Fibroblast of skin of scalp (primary cell): ENCODE measurements around the gene MYH9.

Experiments used
- DNase-seq: peaks from one replicate; pipeline ENCODE4 v3.0.0-alpha.2; 2013

The MYH9 gene

GRCh38 chr22:36329254-36330078, 58.3 kb downstream of the MYH9 start:
- DNase-seq: peak; percentile 100

DNA sequence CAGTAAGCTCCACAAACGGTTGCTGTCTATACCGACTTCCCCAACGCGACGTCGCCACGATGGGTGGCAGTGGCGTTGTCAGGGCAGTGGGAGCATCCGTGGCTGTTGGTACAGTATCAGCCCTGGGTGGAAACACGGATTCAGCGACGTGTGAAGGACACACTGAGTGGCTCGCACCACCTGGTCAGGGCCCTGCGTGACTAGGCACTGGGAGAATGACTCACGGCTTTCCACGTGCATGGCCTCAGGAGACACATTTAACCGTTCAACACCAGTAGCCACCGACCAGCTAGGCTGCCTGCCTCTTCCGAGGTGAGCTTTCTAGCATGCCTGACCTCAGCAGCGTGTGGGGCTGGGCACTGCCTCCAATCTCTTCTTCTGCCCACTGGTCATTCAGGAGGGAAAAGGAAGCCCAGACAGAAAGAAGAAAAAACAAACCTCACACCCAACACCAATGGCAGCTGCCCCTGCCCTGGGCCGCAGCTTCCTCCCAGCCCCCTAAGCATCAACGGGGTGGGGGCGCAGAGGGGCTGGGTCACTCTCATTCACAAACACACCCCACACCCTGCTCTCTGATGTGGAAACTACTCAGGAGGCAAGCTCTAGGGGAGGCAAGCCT, 59.0 kb downstream of the MYH9 start:
- DNase-seq: peak; percentile 84

- DNase-seq: peak; percentile 64
These were observed 59.7 kb downstream of the MYH9 start for GRCh38 chr22:36327922-36328551.

DNA sequence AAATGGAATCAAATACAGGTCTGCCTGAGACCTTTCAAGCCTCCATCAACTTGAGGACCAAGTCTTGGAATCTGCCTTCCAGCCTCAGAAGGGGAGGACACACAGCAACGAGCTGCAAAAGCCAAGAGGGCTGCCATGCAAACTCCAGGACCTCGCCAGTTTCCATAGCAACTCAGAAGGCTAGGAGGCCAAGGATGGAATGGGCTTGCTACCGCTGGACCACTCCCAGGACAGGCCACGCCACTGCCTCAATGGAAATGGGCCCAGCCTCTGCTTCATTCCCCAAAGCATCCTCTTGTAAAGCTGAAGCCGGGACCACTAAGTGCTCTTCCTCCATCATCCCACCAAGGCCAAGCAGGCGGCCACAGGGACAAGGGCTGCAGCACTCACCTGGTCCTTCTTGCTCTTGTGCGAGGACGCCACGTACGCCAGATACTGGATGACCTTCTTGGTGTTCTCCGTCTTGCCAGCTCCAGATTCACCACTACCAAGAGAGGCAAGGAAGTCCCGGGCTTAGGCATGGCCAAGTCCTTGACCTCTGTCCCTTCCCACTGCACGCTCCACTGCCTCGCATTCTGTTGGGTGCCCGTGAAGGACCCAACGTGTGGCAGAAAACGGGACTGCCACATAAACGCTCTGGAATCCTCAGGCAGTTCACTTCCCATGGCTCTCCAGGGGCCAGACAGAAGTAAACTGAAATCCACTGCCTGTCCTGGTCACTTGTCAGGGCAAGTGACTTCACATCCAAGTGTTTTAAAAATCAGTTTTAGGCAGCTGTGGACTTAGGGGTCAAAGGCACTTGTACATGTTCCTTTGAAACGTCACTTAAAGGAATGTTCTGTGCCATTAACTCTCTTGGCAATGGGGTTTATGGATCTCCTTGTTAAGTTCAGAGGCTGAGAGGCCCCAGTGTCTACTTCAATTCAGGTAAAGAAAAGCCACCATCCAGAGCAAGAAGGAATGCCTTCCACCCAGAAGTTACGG, 61.3 kb downstream of the MYH9 start:
- no peak for DNase-seq

DNA sequence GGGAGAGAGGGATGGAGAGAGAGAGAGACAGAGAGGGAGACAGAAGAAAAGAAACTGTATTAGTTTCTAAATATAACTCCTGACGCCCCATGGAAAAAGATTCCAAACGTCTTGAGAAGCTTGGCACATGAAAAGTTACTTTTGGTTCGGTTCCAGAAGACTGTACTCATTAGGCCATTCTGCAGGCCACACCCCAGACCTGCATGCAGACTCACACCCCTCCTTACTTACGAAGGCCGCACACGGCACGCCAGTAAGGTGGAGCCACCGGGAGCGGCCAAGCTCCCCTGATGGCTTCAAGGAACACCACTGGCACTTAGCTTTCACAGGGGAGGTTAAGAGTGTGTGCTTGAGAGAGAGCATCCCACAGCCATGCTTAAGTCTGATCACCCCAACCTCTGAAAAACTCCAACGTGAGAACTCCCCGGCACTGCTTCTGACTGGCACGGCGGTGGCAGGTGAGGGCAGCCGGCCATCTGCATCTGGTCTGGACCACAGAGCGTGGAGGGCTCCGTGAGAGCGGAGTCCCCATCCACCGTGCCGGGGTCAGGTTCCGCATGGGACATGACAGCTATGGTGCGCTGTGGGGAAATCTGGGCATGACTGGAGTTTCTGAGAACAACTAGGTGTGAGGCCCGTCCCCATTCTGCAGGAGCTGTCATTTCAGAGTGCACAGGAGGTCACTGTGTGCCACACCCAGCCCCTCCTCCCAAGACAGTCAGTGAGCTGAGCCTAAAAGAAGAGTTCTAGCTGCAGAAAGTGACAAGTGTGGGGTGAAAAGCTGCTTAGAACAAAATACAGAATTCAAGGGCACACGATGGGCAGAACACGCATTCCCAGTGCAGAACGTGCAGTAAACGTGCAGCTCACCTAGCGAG, 62.4 kb downstream of the MYH9 start:
- peak; percentile 95 for DNase-seq

DNA sequence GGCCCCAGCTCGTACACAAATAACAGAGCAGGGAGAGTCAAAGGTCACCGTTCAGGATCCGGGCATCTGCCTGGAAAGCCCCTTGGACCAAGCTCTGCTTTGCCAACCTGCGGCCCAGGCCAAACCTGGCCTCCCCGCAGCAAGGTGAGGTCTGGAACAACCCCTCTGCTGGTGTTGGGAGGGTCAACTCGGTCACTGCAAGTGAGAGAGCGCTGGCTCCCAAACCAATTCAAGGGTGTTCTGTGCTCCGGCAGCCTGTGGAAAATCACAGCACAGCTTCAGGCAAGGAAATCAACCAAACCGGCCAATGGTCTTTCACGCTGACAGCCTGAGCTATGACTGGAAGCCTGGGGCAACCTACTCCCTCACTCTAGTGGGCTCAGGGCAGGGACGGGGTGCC, 63.4 kb downstream of the MYH9 start:
- DNase-seq: no peak

GRCh38 chr22:36323855-36324331, 63.9 kb downstream of the MYH9 start:
- DNase-seq: peak; percentile 69

- peak; percentile 69 for DNase-seq
These were observed 64.4 kb downstream of the MYH9 start for GRCh38 chr22:36323182-36323854.

DNA sequence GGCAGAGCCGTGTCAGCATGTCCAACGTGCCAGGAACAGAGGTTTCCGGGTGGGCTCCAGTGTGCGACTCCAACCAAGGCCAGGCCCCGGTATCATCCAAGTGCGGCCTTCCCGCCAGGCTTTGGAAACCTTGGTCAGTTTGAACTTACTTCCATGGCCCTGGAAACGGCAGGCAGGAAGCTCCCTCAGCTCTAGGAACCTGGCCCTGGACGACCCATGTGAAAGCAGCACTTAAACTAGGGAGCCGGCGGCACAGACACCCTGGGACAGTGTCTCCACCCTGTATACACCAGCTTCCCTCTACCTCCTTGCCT, 65.2 kb downstream of the MYH9 start:
- DNase-seq: no peak

GRCh38 chr22:36321797-36322601, 65.8 kb downstream of the MYH9 start:
- no peak for DNase-seq

DNA sequence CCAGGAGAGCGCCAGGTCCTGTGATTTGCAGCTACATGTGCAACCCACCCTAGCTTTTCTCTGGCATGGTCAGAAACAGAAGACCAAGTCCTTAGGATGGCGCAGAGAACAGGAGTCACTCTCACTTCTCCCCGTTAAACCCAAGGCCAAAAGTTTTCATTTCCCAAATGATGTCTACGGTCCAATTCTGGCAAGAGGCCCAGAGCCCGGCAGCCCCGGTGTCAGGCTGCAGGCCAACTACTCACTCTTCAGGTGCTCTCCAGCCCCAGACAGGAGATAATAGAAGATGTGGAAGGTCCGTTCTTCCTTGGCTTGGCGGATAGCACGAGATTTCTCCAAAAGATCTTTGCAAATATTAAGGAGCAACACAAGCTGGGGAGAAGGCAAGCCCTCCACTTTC, 67.2 kb downstream of the MYH9 start:
- DNase-seq: no peak

DNA sequence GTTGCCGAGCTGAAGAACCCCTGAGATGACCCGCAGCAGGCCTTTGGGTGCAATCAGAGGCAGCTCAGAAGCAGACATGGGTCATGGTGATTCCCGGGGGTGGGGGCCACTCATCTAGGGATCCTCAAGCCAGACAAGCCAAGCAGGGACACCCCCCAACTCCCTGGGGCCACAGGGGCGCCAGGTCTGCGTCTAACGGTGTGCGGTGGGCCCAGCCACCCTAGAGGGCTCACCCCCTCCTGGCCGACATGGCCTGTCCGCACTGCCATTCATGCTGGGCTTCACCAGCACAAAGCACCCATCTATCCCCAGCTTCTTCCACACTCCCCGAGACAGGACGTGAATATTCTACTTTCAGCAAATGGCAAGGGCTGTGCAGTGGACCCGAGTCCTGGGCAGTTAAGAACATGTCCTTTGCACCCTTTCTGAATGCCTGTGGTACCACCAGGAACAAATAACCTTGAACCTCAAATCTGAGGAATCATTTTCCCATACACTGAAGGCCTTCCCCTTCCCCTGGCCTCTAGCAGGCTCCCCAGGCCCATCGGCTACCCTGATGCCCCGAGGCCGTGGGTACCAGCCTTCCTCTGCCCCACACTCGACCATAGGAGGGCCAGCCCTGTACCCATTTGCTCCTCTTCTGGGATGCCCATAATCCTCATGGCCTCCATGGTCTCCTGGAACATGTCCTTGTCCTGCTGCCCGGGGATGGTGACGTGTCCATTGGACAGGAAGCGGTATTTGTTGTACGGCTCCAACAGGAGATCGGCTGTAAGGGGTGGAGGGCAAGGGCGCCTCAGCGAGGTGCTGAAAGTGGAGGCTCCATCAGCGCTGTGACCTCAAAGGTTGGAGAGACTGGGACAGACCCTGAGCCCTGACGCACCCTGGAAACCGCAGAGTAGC, 67.9 kb downstream of the MYH9 start:
- DNase-seq: no peak

- no peak for DNase-seq
These were observed 69.3 kb downstream of the MYH9 start for GRCh38 chr22:36318442-36318841.

GRCh38 chr22:36317658-36318271, 70.0 kb downstream of the MYH9 start:
- DNase-seq: no peak

DNA sequence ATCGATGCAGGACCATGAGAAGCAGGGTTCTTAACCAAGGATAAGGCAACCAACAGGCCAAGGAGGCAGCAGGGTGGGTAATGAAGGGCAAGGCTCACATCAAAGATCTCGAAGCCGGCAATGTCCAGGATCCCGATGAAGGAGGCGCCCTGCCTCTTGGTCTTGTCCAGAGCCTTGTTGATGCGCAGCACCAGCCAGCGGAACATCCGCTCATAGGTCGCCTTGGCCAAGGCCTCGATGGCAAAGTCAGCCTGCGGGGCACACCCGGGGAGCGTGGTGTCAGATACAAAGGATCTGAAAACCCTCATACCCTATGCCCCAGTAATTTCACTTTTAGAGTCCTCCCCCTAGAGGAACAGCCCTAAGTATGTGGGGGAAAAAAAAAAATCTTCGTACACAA, 71.3 kb downstream of the MYH9 start:
- no peak for DNase-seq

GRCh38 chr22:36315325-36315724, 72.4 kb downstream of the MYH9 start:
- no peak for DNase-seq

DNA sequence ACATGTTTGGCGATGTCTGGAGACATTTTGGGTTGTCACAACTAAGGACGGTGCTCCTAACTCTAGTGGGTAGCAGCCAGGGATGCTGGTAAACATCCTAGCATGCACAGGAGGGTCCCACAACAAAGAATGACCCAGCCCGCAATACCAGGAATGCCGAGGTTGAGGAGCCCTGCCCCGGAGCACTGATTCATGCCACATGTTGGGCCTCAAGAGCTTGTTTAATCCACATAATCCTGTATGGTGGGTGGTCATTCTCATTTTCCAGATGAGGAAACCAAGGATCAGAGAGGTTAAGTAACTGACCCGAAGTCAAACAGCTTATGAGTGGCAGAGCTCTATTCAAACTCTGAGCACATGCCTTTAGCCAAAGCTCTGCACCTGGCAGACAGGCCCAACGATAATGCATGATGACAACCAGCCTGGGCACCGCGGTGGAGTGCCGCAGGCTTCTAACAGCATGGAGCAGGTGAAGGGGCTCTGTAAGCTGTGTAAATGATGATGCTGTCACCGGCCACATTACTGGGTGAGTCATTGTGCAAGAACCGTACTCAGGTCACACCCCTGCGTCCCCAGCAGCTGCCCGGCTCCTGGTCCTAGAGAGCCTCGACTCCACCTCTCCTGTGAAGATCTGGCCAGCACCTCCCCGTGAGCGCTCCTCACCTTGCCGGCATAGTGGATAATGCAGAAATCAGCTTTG, 76.2 kb downstream of the MYH9 start:
- DNase-seq: no peak

- no peak for DNase-seq
These were observed 78.9 kb downstream of the MYH9 start for GRCh38 chr22:36308880-36309279.
